Fibroblast of villous mesenchyme (primary cell): ENCODE data around the gene MEP1B. TPM values are rescaled to one million over a fixed set of nuclear protein-coding genes. Genes with fewer than 3 reads are reported as not detected.

Experiments
- DNase-seq: peaks from one replicate; pipeline ENCODE4 v3.0.0-alpha.2; 2010; ENCODE audit warnings: low read depth
- H3K4me3 ChIP-seq: 2 replicates; pipeline ENCODE4 v1.5.1; 2011; ENCODE audit warnings: low read depth, mild to moderate bottlenecking, low read length
- small RNA-seq: library from RNA; depleted of rRNA; stranded (forward); fragments of <200 nt; gene quantifications from one replicate; pipeline ENCODE3, GENCODE V24; 2012
- total RNA-seq: library from RNA; depleted of rRNA; stranded (reverse); fragments of >200 nt; gene quantifications from 2 replicates; pipeline ENCODE4 v1.2.3, GENCODE V29; 2012
- TF ChIP-seq, protein P1 (sequence below): IDR thresholded peaks from 2 replicates; pipeline ENCODE4 v1.5.1; 2012; ENCODE audit warnings: low read depth, mild to moderate bottlenecking, low read length; ENCODE audit not compliant: insufficient read depth

MEP1B gene
- total RNA-seq, 1 donor = under 0.01 TPM

DNA sequence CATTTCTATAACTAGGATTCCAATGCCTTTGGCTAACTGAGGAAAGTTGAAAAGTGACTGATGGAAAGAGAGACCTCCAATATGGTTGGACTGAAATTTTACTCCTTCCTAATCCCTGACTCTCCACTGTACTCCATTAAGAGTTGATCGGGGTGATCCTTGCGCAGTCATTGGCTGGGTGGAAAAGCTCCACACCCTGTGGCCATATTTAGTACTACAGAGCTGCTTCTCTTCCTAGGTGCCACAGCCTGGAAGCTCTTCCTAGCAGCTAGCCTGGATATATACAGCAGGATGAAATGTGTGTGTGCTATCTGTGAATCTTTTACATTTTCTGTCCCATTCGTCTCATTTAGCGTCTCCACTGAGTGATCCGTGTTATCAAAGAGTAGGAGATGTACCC lies 71.2 kb downstream of the MEP1B start:
- no peak for DNase-seq
- TF ChIP-seq, protein P1, sequence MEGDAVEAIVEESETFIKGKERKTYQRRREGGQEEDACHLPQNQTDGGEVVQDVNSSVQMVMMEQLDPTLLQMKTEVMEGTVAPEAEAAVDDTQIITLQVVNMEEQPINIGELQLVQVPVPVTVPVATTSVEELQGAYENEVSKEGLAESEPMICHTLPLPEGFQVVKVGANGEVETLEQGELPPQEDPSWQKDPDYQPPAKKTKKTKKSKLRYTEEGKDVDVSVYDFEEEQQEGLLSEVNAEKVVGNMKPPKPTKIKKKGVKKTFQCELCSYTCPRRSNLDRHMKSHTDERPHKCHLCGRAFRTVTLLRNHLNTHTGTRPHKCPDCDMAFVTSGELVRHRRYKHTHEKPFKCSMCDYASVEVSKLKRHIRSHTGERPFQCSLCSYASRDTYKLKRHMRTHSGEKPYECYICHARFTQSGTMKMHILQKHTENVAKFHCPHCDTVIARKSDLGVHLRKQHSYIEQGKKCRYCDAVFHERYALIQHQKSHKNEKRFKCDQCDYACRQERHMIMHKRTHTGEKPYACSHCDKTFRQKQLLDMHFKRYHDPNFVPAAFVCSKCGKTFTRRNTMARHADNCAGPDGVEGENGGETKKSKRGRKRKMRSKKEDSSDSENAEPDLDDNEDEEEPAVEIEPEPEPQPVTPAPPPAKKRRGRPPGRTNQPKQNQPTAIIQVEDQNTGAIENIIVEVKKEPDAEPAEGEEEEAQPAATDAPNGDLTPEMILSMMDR = no peak
- no peak overlapping the region for H3K4me3 ChIP-seq

DNA sequence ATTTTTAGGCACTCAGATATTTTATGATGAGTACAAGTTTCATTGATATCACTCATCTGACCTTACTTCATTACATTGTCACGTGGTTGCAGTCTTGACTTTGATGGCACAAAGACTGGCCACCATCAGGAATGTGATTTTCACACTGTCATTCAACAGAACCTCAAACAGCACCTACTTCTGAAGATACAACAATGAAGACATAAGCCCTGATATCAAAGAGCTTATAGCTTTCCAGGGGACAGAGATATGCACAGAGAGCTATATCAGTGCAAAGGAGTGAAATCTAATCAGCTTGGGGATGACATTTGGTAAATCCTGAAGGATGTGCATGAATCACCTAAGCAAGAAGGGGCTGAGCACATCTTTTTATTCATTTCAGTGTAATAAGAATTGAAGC lies 72.3 kb downstream of the MEP1B start:
- TF ChIP-seq, protein P1 = no peak
- DNase-seq = no peak
- no peak overlapping the region for H3K4me3 ChIP-seq

- no peak overlapping the region for H3K4me3 ChIP-seq
- DNase-seq = no peak
- TF ChIP-seq, protein P1 = no peak
Observed at GRCh38 chr18:32264401-32264800, 74.6 kb downstream of the MEP1B start.

- no peak for DNase-seq
Observed at GRCh38 chr18:32267463-32267862, 77.6 kb downstream of the MEP1B start.

More at GRCh38 chr18:32267463-32267862, 77.6 kb downstream of the MEP1B start:
- TF ChIP-seq, protein P1 = no peak
- no peak overlapping the region for H3K4me3 ChIP-seq

Small RNA genes within 50 kb of the gene (small RNA-seq; reads per million reads assigned to genes)
- not detected for gene RF00019
- not detected for gene RNA5SP453

Other genes starting within 250 kb of the MEP1B start
- 43.5 and 56.6 TPM in 2 replicates for gene TRAPPC8, start 246.9 kb upstream of the MEP1B start, total RNA-seq
- gene RNF125, start 171.2 kb upstream of the MEP1B start, total RNA-seq = under 0.01 TPM in 2 replicates
- 26.7 and 35.4 TPM in 2 replicates for gene RNF138, start 98.2 kb upstream of the MEP1B start, total RNA-seq